Subcutaneous adipose tissue (tissue), 4 donors: Measurements from ENCODE around the gene MTRF1L. TPM values are rescaled to one million over a fixed set of nuclear protein-coding genes. Genes with fewer than 3 reads are reported as not detected.

Experiments used
- CTCF ChIP-seq: fragments of 450-650 bp; IDR thresholded peaks from one replicate; pipeline ENCODE4 v1.5.1; 2016; ENCODE audit warnings: low read depth, mild to moderate bottlenecking, control low read depth, antibody characterized with exemption, moderate library complexity
- total RNA-seq, 4 donors: library from RNA; depleted of rRNA; stranded (reverse); fragments of >200 nt; gene quantifications; one replicate each; pipeline ENCODE4 v1.1.0, GENCODE V29; 2016

MTRF1L gene
- total RNA-seq, 4 donors from 2014 or later: 17.2 to 45.5 (median 18.4) TPM

- TF ChIP-seq CTCF: no peak
Measured at GRCh38 chr6:153024709-153025017, 22.2 kb upstream of the MTRF1L start.

- no peak for TF ChIP-seq CTCF
Measured at GRCh38 chr6:153023977-153024708, 21.6 kb upstream of the MTRF1L start.

GRCh38 chr6:153018355-153018754 lies 15.8 kb upstream of the MTRF1L start:
- no peak for TF ChIP-seq CTCF

GRCh38 chr6:153016846-153017245 lies 14.3 kb upstream of the MTRF1L start:
- TF ChIP-seq CTCF: no peak

GRCh38 chr6:153015094-153015640 lies 12.7 kb upstream of the MTRF1L start:
- TF ChIP-seq CTCF: no peak

GRCh38 chr6:153013438-153013837 lies 10.9 kb upstream of the MTRF1L start:
- no peak for TF ChIP-seq CTCF

- no peak for TF ChIP-seq CTCF
Measured at GRCh38 chr6:153012856-153013255, 10.3 kb upstream of the MTRF1L start.
